Muscle of arm (tissue), 12 donors: ENCODE results near the gene ECHDC1. TPM values are rescaled to one million over a fixed set of nuclear protein-coding genes. Genes with fewer than 3 reads are reported as not detected.
"Not testable (repeated sequence)": the region's sequence is repeated elsewhere in the genome, so short reads cannot be mapped to it uniquely, and the experiment has no call there.

Source experiments
- DNase-seq: peaks from one replicate; pipeline ENCODE4 v3.0.0-alpha.2; 2013
- polyA plus RNA-seq, 12 donors: library from polyadenylated mRNA; unstranded; fragments of 120-200 nt; gene quantifications; one replicate each; pipeline ENCODE4 v1.2.1, GENCODE V29; 2013; ENCODE audit not compliant: insufficient read length in 12 of 12

Gene ECHDC1
- polyA plus RNA-seq, 12 donors: 59.1 to 85.1 (median 74.1) TPM; not detected in 1

- no peak for DNase-seq
Measured at GRCh38 chr6:127347178-127347577, 3.8 kb upstream of the ECHDC1 start.

DNA sequence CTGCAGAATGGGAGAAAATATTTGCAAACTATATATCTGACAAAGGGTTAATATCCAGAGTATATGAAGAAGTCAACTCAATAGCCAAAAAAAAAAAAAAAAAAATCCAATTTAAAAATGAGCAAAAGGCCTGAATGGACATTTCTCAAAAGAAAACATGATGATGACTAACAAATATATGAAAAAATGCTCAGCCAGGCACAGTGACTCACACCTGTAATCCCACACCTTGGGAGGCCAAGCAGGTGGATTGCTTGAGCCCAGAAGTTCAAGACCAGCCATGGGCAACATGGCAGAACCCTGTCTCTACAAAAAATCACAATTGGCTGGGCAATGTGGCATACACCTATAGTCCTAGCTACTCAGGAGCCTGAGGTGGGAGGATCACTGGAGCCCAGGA is 2.1 kb upstream of the ECHDC1 start:
- DNase-seq: no peak

DNA sequence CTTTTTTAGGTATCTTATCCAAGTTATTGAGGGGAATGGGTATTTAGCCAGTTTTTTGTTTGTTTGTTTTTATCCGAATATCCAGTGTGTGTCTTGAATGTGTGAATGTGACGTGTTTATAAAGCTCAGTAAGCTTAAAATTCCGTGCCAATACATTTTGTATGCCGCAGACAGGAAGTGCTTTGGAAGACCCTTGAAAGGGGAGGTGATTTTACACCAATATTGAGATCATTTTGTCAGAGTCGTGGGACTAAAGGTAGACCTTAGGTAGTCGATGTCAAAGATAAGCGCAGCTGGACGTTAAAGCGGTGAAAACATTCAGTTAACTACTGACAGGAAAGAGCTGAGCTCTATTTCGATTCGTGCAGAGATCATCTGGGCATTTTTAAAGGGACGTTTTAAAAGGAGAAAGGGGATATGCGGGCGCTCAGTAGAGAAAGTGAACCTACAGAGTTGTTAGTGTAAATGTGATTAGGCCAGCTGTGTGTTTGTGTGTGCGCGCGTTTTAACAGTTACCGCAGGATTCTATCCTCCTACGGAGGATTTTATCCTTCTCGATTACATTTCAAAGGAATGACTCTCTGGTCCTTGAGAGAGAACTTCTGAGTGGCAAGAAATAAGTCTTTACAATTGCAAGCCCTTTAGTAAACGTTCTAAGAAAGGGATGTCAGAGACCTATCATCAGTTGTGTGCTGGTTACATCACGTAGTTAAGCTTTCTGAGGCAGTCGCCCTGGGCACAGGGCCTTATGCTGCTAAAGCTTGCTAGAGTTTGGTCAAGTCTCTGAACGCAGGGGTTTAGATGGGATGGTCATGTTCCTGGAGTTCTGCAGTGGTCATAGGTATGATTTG is 625 bp upstream of the ECHDC1 start:
- DNase-seq: peak; percentile 48

- DNase-seq: peak; percentile 22
Measured at GRCh38 chr6:127342296-127342945, 988 bp downstream of the ECHDC1 start.

- no peak for DNase-seq
Measured at GRCh38 chr6:127341471-127342202, 1.8 kb downstream of the ECHDC1 start.

GRCh38 chr6:127340171-127340570 is 3.2 kb downstream of the ECHDC1 start:
- DNase-seq: no peak

GRCh38 chr6:127338936-127339335 is 4.5 kb downstream of the ECHDC1 start:
- no peak for DNase-seq

GRCh38 chr6:127332383-127332961 is 10.9 kb downstream of the ECHDC1 start:
- no peak for DNase-seq

DNA sequence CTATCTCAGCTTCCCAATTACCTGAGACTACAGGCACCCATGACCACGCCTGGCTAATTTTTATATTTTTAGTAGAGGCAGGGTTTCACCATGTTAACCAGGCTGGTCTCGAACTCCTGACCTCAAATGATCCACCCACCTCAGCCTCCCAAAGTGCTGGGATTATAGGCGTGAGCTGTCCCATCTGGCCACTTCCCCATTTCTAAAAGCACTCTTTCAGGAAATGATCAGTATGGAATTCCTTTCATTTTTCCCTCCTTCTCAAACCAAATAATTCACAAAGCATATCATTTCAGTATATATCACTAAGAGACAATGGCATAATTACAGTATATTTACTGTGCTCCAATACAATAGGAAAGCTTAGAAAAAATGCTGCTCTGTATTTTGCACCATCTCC is 12.2 kb downstream of the ECHDC1 start:
- not testable (repeated sequence) for DNase-seq

DNA sequence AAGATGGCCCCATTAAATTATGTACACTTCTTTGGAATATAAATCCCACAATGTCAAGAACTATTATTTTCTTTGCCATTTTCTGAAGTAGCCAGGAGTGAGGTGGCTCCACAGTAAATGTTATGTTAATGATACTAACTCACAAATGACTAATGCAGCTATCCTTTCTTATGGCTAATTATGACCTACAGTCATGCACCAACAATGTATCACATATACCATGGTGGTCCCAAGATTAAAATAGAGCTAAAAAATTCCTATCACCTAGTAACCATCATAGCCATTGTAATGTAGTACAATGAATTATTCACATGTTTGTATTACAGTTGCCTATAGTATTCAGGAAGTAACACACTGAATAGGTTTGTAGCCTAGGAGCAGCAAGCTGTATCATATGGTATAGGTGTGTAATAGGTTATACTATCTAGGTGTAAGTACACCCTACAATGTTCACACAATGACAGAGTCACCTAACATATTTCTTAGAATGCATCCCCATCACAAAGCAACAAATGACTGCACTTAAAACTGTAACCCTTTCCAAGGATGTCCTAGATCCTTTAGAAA is 15.3 kb downstream of the ECHDC1 start:
- DNase-seq: no peak

GRCh38 chr6:127319686-127320085 is 23.7 kb downstream of the ECHDC1 start:
- DNase-seq: no peak

DNA sequence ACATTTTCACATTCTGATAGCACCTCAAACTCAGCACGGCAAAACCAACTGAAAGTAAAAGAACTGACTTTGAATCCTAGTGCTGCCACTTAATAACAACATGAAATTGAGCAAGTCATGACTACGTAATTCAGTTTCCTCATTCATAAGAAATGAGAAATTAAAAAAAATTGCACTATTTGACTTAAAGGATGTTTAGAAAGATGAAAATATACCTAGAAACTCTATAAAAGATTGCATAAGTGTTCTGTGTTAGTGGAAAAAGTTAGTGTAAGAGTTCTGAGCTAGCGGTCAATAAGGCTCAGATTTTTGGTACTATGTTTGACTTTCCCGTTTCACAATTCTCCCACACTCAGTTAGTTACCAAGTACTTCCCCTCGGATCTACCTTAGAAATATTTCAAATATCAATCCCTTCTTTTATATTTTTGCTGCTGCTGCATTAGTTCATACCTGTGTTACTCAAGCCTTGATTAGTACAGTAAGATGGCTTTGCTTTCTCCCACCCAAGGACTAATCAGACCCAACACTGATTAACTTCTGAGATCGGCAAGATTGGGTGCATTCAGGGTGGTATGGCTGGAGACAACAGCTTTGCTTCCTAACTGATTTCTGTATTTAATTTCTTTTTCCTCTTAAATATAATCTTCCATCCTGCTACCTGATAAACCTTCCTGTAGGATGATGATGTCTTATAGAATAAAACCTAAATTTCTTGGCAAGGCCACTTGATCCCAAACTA is 25.9 kb downstream of the ECHDC1 start:
- no peak for DNase-seq

- DNase-seq: no peak
Measured at GRCh38 chr6:127305741-127306140, 37.7 kb downstream of the ECHDC1 start.

DNA sequence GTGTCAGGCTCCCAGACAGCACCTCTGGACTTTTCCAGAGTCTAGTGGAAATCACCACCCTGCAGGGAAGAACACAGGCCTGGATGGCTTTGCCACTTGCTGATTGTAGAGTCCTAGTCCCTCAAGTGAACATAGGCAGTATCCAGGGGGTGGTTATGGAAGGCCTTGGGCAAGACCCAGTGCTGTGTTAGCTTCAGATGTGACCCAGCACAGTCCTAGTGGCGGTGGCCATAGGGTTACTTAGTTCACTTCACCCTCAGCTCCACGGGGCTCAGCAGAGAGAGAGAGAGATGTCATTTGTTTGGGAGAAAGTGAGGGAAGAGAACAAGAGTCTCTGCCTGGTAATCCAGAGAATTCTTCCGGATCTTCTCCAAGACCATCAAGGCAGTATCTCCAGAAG is 39.5 kb downstream of the ECHDC1 start:
- no peak for DNase-seq

GRCh38 chr6:127302728-127303660 is 40.4 kb downstream of the ECHDC1 start:
- DNase-seq: peak; percentile 68

GRCh38 chr6:127301199-127301700 is 42.2 kb downstream of the ECHDC1 start:
- peak; percentile 44 for DNase-seq

- DNase-seq: peak; percentile 31
Measured at GRCh38 chr6:127300411-127300810, 43.0 kb downstream of the ECHDC1 start.

GRCh38 chr6:127299522-127300240 is 43.7 kb downstream of the ECHDC1 start:
- no peak for DNase-seq

- DNase-seq: no peak
Measured at GRCh38 chr6:127298475-127298874, 44.9 kb downstream of the ECHDC1 start.
